GM19324 (cell line): ENCODE data around the gene RCAN2.
A peak's percentile ranks its signal among the peaks of the same experiment; 100 is the strongest.

Experiments
- ATAC-seq: cut with Tn5 transposase; IDR thresholded peaks from one replicate; pipeline ENCODE4 v1.9.1; 2021; ENCODE audit warnings: mild to moderate bottlenecking, moderate library complexity; ENCODE audit not compliant: unreplicated experiment, low FRiP score

RCAN2 gene

GRCh38 chr6:46233129-46233528, 258.1 kb downstream of the RCAN2 start:
- no peak for ATAC-seq

GRCh38 chr6:46222286-46222685, 269.0 kb downstream of the RCAN2 start:
- no peak for ATAC-seq

- ATAC-seq, result peak; percentile 63
Measured at GRCh38 chr6:46221222-46221793, 269.9 kb downstream of the RCAN2 start.

- ATAC-seq, result peak; percentile 53
Measured at GRCh38 chr6:46220352-46221221, 270.7 kb downstream of the RCAN2 start.

GRCh38 chr6:46219661-46220060, 271.6 kb downstream of the RCAN2 start:
- ATAC-seq, result no peak

GRCh38 chr6:46218457-46218856, 272.8 kb downstream of the RCAN2 start:
- ATAC-seq, result no peak

GRCh38 chr6:46217671-46218131, 273.5 kb downstream of the RCAN2 start:
- no peak for ATAC-seq

GRCh38 chr6:46216879-46217278, 274.4 kb downstream of the RCAN2 start:
- no peak for ATAC-seq

- no peak for ATAC-seq
Measured at GRCh38 chr6:46215777-46216176, 275.5 kb downstream of the RCAN2 start.

- no peak for ATAC-seq
Measured at GRCh38 chr6:46215213-46215612, 276.0 kb downstream of the RCAN2 start.

GRCh38 chr6:46211917-46212316, 279.3 kb downstream of the RCAN2 start:
- ATAC-seq, result no peak

- no peak for ATAC-seq
Measured at GRCh38 chr6:46210294-46210693, 281.0 kb downstream of the RCAN2 start.

GRCh38 chr6:46208303-46208702, 282.9 kb downstream of the RCAN2 start:
- ATAC-seq, result no peak

GRCh38 chr6:46207174-46207573, 284.1 kb downstream of the RCAN2 start:
- no peak for ATAC-seq

GRCh38 chr6:46204880-46205650, 286.2 kb downstream of the RCAN2 start:
- no peak for ATAC-seq

GRCh38 chr6:46203391-46204177, 287.7 kb downstream of the RCAN2 start:
- no peak for ATAC-seq

GRCh38 chr6:46201702-46202101, 289.5 kb downstream of the RCAN2 start:
- ATAC-seq, result no peak

GRCh38 chr6:46199387-46199786, 291.9 kb downstream of the RCAN2 start:
- no peak for ATAC-seq

- no peak for ATAC-seq
Measured at GRCh38 chr6:46191961-46192360, 299.3 kb downstream of the RCAN2 start.

- ATAC-seq, result no peak
Measured at GRCh38 chr6:46190889-46191288, 300.4 kb downstream of the RCAN2 start.
